Skeletal muscle satellite cell (primary cell): Measurements from ENCODE around the gene MGMT.

ENCODE experiments used
- H3K27me3 ChIP-seq: 2 replicates; pipeline ENCODE4 v1.7.0; 2013; ENCODE audit warnings: low read length; ENCODE audit not compliant: control insufficient read depth, insufficient read depth
- H3K36me3 ChIP-seq: 2 replicates; pipeline ENCODE4 v1.7.0; 2013; ENCODE audit warnings: mild to moderate bottlenecking, control low read depth, low read length; ENCODE audit not compliant: insufficient read depth
- H3K4me1 ChIP-seq: 2 replicates; pipeline ENCODE4 v1.7.0; 2013; ENCODE audit warnings: low read length; ENCODE audit not compliant: control insufficient read depth, insufficient read depth
- H3K4me2 ChIP-seq: 2 replicates; pipeline ENCODE4 v1.7.0; 2013; ENCODE audit warnings: mild to moderate bottlenecking, low read length
- H3K4me3 ChIP-seq: 2 replicates; pipeline ENCODE4 v1.7.0; 2013; ENCODE audit warnings: low read length
- H3K9ac ChIP-seq: 2 replicates; pipeline ENCODE4 v1.7.0; 2013; ENCODE audit warnings: mild to moderate bottlenecking, low read depth, low read length, moderate library complexity
- H3K9me3 ChIP-seq: replicated peaks from 2 replicates; pipeline ENCODE4 v1.7.0; 2013; ENCODE audit warnings: mild to moderate bottlenecking, control low read depth, low read length

MGMT gene

DNA sequence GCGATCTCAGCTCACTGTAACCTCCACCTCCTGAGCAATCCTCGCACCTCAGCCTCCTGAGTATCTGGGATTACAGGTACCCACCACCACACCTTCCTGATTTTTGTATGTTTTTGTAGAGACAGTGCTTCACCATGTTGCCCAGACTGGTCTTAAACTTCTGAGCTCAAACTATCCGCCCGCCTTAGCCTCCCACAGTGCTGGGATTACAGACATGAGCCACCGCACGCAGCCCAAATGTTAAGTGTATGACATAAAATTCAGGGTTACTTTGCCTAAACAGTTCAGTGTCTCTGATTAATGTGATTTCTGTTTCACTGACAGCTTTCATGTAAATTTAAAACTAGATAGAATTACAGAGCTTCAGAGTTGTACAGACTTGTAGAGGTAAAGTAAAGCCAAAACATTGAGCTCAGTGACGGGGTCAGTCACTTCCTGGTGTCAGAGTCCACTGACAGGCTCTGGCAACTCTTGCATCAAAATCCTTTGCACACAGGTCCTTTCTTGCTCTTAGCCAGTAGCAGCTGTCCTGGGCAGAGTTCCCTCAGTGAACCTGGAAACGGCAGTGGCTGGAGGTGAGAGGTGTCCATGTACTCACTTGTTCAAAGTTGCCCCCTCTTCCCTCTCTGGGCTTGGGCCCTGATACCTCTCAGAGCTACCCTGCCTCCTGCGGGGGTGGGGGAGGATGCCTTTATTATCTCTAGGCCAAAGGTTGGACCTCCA, 33.7 kb downstream of the MGMT start:
- Histone ChIP-seq H3K36me3 (no peaks in the 10 kb centered on the region), H3K4me2 (no peak overlapping the region), H3K27me3 (no peaks in the 10 kb centered on the region), H3K9ac (no peak overlapping the region), H3K9me3 (no peaks in the 10 kb centered on the region), H3K4me3 (no peak overlapping the region), H3K4me1 (no peaks in the 10 kb centered on the region)

DNA sequence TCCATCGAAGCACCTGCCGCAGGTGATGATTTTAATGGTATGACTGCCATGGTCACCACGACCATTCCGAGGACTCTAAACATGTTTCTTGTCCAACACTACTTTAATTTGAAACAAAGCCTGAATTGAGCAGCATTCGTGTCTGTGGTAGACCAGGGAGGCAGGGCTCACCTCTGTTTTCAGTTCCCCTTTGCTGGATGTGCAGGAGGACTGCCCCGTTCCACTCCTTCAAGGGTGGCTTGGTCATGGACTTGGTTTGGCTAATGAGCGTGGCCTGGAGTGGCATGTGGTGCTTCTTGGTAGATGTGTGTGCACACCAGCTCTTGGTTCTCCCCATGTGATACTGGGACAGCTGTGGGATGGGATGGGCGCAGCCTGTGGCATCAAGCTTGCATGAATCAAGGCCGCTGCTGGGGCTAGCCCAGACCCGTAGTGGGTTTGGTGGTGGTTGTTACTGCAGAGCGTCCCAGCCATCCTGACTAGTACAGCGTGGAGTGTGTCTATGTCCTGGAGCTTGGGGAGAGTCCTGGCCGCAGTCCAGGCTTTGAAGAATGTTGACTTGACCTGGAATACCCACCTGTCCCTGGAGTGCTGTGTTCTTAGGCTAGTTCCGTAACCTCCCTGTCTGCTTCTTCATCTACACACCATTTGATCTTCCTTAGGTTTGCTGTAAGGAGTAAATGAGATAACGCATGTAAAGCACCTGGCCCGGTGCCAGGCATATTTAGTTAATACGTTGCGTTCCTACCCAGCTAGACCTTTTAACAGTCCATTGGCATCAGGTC, 34.8 kb downstream of the MGMT start:
- H3K4me3 ChIP-seq: no peak overlapping the region
- no peaks in the 10 kb centered on the region for H3K9me3 ChIP-seq
- no peaks in the 10 kb centered on the region for H3K27me3 ChIP-seq
- H3K9ac ChIP-seq: no peak overlapping the region
- no peaks in the 10 kb centered on the region for H3K4me1 ChIP-seq
- H3K36me3 ChIP-seq: no peaks in the 10 kb centered on the region
- H3K4me2 ChIP-seq: no peak overlapping the region

DNA sequence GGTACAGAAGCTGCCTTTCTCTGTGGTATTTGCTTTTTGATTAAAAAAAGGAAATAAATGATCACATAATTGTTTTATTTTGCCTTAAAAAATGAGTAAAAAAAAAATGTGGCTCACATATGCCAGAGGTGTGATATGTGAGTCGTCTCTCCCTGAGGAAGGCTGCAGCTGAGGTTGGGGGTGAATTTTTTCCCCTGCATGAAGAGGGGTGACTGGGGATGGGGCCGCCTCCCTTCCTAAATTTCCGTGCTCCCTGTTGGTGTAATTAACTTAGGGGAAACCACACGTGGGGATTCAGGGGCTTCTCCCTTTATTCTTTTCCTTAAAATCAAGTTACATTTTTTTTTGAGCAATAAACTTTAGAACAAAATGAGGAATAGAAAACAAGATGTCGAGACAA, 35.4 kb downstream of the MGMT start:
- Histone ChIP-seq H3K9me3 (no peaks in the 10 kb centered on the region), H3K9ac (no peak overlapping the region), H3K4me3 (no peak overlapping the region), H3K4me2 (no peak overlapping the region), H3K27me3 (no peaks in the 10 kb centered on the region), H3K36me3 (no peaks in the 10 kb centered on the region), H3K4me1 (no peaks in the 10 kb centered on the region)

DNA sequence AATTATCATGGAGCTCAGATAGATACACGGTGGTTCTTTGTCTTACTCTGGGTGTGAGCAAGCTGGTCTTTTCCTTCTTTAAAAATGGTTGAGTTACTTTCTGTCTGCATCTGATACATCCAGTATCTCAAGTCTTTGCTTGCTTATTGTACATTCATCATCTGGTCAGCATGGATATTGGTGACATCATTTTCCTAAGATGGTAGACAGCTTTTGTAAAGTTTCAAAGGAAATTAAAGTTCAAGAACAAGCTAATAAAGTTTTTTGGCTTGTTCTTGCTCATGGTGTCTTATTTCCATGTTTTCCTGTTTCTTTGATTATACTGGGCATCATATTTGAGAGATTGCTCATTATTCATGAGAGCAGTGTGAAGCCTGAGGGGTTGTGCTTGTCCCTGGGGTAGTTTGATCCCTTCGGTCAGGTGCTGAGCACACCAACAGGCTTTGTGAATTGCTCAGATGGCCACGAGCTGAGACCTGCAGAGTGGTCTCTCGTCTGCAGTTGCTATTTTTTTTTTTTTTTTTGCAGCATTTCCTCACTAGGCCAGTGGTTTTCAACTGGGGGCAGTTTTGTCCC, 38.5 kb downstream of the MGMT start:
- H3K9me3 ChIP-seq: no peaks in the 10 kb centered on the region
- H3K4me2 ChIP-seq: no peak overlapping the region
- H3K36me3 ChIP-seq: no peaks in the 10 kb centered on the region
- H3K9ac ChIP-seq: no peak overlapping the region
- no peaks in the 10 kb centered on the region for H3K27me3 ChIP-seq
- H3K4me3 ChIP-seq: no peak overlapping the region
- H3K4me1 ChIP-seq: no peaks in the 10 kb centered on the region

DNA sequence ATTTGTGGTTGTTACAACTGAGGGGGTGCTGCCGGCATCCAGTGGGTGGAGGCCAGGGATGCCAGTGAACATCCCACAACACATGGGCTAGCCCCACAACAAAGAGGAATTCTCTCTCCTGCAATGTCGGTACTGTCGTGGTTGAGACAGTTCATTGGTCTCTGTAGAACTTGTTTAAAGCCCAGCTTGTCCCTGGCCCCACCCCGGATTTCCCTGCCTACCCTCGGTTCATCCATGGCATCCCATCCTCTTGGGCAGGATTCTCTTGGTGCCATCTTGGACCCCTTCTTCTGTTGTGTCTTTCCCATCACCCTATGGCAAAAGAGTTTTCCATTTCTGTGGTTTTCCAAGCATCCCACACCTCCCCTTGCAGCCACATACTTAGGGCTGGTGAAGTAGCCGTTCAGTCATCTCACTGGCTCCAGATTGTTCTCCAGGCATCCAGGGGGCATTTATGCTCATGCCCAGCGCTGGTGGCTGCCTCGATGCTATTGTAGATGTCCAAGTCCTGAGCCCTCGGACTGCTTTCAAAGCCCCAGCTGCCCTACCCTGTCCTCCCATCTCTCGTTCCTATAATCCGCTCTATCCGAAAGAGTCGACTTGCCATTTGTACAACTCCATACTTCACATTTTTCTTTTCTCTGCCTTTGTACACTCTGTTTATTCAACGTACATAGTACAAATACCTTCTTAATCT, 39.2 kb downstream of the MGMT start:
- Histone ChIP-seq H3K9ac (no peak overlapping the region), H3K4me3 (no peak overlapping the region), H3K9me3 (no peaks in the 10 kb centered on the region), H3K36me3 (no peaks in the 10 kb centered on the region), H3K4me2 (no peak overlapping the region), H3K27me3 (no peaks in the 10 kb centered on the region), H3K4me1 (no peaks in the 10 kb centered on the region)

DNA sequence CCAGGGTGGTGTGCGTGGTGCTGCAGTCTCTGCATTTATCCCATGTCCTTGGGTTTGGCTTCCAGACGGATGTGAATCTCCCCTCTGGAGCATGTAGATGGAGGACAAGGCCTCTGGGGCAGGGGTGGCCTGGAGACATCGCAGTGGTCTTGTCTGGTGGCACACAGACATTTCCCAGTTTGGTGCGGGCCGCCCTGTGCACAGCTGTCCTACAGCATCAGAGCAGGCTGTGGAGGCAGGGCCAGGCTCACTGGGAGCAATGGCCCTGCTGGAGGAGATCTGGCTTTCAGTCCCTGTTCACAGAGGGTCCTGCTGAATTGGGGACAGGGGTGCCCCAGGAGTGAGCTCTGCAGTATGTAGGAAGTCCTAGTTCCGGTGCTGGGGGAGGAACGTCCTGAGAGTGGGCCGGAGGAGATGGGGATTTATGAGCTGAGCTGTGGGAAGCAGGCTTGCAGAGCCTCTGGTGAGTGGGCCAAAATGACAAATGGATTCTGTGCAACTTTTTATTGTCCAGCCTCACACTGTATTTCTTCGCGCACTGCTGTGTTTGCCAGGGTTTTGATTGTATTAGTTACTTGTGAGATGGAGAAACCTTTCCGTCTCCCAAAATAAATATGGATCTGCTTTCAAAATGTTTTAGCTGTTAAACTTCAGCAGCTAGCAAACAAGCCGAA, 40.3 kb downstream of the MGMT start:
- Histone ChIP-seq H3K27me3 (no peaks in the 10 kb centered on the region), H3K4me1 (no peaks in the 10 kb centered on the region), H3K9ac (no peak overlapping the region), H3K4me3 (no peak overlapping the region), H3K4me2 (no peak overlapping the region), H3K9me3 (no peaks in the 10 kb centered on the region), H3K36me3 (no peaks in the 10 kb centered on the region)

DNA sequence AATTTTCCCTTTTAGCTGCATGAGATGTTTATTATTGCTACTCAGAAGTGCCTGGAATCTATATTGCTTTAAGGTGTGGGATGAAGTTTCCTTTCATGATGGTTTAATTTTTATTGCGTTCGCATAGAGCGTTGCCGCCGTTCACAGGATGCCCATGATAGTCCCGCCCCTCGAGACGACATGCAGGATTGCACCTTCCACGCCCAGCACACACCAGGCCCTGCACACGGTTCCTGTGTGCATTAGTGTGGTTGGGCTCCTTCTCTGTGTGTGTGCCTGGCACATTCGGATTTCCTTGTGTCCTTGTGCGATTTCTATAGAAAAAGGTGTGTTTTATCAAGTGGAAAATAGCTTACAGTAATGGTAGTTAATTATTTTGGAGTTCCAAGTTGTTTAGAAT, 42.1 kb downstream of the MGMT start:
- H3K4me1 ChIP-seq: no peaks in the 10 kb centered on the region
- H3K4me3 ChIP-seq: no peak overlapping the region
- no peaks in the 10 kb centered on the region for H3K27me3 ChIP-seq
- no peaks in the 10 kb centered on the region for H3K36me3 ChIP-seq
- no peak overlapping the region for H3K9ac ChIP-seq
- H3K4me2 ChIP-seq: no peak overlapping the region
- no peaks in the 10 kb centered on the region for H3K9me3 ChIP-seq

DNA sequence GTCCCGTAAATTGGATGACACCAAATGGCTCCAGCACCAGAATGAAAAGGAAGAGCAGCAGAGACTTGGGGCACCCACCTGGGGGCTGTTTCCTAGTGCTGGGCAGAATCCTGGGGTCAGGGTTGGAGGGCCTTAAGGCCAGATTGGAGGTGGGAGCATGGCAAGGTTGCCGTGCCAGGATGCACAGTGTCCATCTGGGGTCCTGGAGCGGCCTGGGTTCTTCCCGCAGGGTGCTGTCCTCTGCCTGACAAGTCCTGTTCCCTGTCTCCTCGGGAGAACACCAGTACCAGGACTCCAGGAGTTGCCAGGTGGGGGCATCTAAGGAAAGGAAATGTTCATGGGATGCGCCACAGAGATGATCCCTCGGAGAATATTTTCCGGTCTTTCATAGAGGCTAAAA, 42.8 kb downstream of the MGMT start:
- Histone ChIP-seq H3K9me3 (no peaks in the 10 kb centered on the region), H3K36me3 (no peaks in the 10 kb centered on the region)

DNA sequence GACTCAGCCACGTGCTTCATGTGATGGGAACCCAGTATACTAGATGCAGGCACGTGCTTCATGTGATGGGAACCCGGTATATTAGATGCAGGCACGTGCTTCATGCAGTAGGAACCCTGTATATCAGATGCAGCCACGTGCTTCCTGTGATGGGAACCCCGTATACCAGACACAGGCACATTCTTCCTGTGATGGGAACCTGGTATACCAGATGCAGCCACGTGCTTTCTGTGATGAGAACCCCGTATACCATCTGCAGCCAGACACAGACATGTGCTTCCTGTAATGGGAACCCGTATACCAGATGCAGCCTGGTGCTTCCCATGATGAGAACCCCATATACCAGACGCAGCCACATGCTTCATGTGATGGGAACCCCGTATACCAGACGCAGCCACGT, 44.0 kb downstream of the MGMT start:
- Histone ChIP-seq H3K4me2 (no peak overlapping the region), H3K36me3 (no peaks in the 10 kb centered on the region)

More for the DNA sequence above, 42.8 kb downstream of the MGMT start:
- Histone ChIP-seq H3K4me2 (no peak overlapping the region), H3K9ac (no peak overlapping the region), H3K4me3 (no peak overlapping the region), H3K4me1 (no peaks in the 10 kb centered on the region), H3K27me3 (no peaks in the 10 kb centered on the region)

DNA sequence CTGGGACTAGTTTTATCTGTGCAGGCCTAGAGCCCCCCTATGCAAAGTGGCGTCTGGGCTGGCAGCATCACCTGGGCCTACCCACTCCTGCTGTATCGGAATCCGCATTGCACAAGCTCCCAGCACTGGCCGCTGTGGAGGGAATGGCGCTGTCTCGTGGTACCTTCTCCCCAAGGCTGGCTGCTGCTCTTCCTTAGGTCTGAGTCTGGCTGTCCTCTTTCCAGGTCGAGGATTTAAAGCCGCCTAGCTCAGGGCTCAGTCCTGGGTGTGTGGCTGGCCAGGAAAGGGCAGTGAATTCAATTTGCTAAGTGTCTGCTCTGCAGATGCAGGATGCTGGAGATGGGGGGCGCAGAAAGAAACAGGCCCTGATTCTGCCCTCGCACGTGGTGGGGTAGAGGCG, 44.7 kb downstream of the MGMT start:
- Histone ChIP-seq H3K9ac (no peak overlapping the region), H3K4me1 (no peaks in the 10 kb centered on the region), H3K36me3 (no peaks in the 10 kb centered on the region), H3K4me2 (no peak overlapping the region), H3K9me3 (no peaks in the 10 kb centered on the region), H3K27me3 (no peaks in the 10 kb centered on the region), H3K4me3 (no peak overlapping the region)

More for the DNA sequence above, 44.0 kb downstream of the MGMT start:
- H3K4me3 ChIP-seq: no peak overlapping the region
- no peaks in the 10 kb centered on the region for H3K27me3 ChIP-seq
- no peak overlapping the region for H3K9ac ChIP-seq
- H3K9me3 ChIP-seq: no peaks in the 10 kb centered on the region
- H3K4me1 ChIP-seq: no peaks in the 10 kb centered on the region

DNA sequence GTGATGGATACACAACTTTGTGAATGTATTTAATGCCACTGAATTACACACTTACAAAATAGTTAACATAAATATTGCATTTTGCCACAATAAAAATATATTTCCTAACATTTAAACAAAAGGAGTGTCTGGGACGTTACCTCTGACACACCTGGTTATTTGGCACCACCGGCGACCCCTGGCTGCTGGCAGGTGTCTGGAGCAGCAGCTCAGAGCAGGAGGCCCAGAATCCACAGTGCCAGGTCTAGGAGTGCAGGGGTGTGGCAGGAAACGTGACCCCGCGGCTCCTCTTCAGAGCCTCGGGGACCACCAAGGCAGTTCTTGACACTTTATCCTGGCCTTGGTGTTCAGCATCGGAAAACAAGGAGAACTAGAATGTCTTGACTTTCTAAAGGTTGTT, 46.3 kb downstream of the MGMT start:
- H3K9me3 ChIP-seq: no peaks in the 10 kb centered on the region
- H3K36me3 ChIP-seq: no peaks in the 10 kb centered on the region
- no peak overlapping the region for H3K4me2 ChIP-seq
- no peaks in the 10 kb centered on the region for H3K27me3 ChIP-seq
- H3K4me1 ChIP-seq: no peaks in the 10 kb centered on the region
- H3K9ac ChIP-seq: no peak overlapping the region
- no peak overlapping the region for H3K4me3 ChIP-seq
